HL-60 (cell line): ENCODE measurements around the gene IHH.

Source experiments
- DNase-seq, 2 experiments: peaks; one replicate each; pipeline ENCODE4 v3.0.0-alpha.2; 2010 to 2020; ENCODE audit warnings: low read depth in 1 of 2, low spot score in 1 of 2
- H3K27ac ChIP-seq: fragments of 250-450 bp; sonication (Bioruptor Pico); replicated peaks from 2 replicates; pipeline ENCODE4 v1.5.1; 2020; ENCODE audit warnings: mild to moderate bottlenecking, moderate library complexity
- H3K27me3 ChIP-seq: fragments of 250-450 bp; sonication (Bioruptor Pico); 2 replicates; pipeline ENCODE4 v1.5.1; 2021; ENCODE audit warnings: mild to moderate bottlenecking, moderate library complexity; ENCODE audit not compliant: insufficient read depth, poor library complexity, severe bottlenecking
- H3K4me3 ChIP-seq: replicated peaks from 2 replicates; pipeline ENCODE4 v1.5.1; 2011; ENCODE audit warnings: mild to moderate bottlenecking, control low read depth, low read length; ENCODE audit not compliant: insufficient read depth
- CTCF ChIP-seq: IDR thresholded peaks from one replicate; pipeline ENCODE4 v1.5.1; 2011; ENCODE audit warnings: low read length, control low read depth, inconsistent platforms; ENCODE audit not compliant: insufficient read depth
- GABPA ChIP-seq: IDR thresholded peaks from 2 replicates; pipeline ENCODE4 v1.6.1; 2012; ENCODE audit warnings: low read depth
- POLR2AphosphoS5 ChIP-seq: IDR thresholded peaks from 2 replicates; pipeline ENCODE4 v1.6.1; 2012; ENCODE audit warnings: low read depth
- REST ChIP-seq: IDR thresholded peaks from 2 replicates; pipeline ENCODE4 v1.6.1; 2012; ENCODE audit warnings: low read depth; ENCODE audit not compliant: insufficient replicate concordance
- SPI1 ChIP-seq: IDR thresholded peaks from 2 replicates; pipeline ENCODE4 v1.6.1; 2012; ENCODE audit warnings: low read depth, mild to moderate bottlenecking, borderline replicate concordance

Gene IHH

GRCh38 chr2:219016721-219017120 lies 44.0 kb downstream of the IHH start:
- H3K27ac ChIP-seq = no peak overlapping the region
- H3K27me3 ChIP-seq = peaks cover 2% of the 10 kb centered on the region
- TF ChIP-seq CTCF = no peak
- no peak for TF ChIP-seq REST
- TF ChIP-seq SPI1 = no peak
- TF ChIP-seq POLR2AphosphoS5 = no peak
- no peak for TF ChIP-seq GABPA
- H3K4me3 ChIP-seq = no peak overlapping the region
- DNase-seq = no peak

DNA sequence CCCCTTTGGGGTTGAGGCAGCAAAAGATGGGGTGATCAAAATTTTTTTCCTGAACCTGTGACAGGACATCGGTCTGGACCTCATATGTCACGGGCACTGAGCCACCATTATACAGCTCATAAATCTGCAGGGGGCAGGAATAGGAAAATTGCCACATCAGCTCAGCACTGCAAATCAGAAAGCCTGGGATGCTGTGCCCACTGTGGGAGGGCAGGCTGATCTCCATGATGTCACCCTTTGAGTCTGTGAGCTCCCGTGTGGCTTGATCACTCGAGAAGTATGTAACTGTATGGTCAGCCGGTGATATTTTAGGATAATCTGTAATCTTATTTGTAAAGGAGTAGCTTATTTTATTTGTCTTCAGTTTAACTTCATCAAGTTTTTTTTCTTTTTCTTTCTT lies 49.8 kb downstream of the IHH start:
- TF ChIP-seq REST = no peak
- TF ChIP-seq CTCF = no peak
- TF ChIP-seq GABPA = no peak
- no peak overlapping the region for H3K4me3 ChIP-seq
- H3K27me3 ChIP-seq = no peaks in the 10 kb centered on the region
- H3K27ac ChIP-seq = no peak overlapping the region
- no peak for DNase-seq

DNA sequence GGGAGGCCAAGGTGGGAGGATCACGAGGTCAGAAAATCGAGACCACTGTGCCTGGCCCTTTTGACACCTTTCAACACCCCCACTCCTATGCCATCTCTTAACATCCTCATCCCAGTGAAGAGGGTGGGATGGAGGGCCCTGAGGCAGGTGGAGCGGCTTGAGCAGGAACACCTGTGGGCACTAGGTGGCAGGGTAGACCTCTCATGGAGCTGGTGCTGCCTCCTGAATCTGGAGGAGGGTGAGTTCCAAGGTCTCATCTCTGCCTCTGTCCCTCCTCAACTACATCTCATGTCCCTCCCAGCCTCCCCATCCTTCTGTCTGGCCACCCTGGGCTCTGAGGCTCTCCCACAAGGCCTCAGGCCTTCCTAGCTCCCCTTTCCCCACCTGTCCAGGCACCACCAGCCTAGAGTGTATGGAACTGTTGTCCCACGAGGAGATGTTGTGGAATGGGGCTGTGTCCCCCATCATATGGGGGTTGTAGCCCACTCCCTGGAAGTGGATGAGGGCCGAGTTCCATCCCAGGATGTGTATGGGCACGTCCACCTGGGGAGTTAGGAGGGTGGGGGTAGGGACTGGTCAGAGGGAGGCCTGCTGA lies 50.5 kb downstream of the IHH start:
- Histone ChIP-seq H3K27me3 (no peaks in the 10 kb centered on the region), H3K4me3 (no peak overlapping the region), H3K27ac (no peak overlapping the region)
- TF ChIP-seq CTCF (peak; percentile 39), GABPA (no peak)
- DNase-seq = no peak

- no peaks in the 10 kb centered on the region for H3K27me3 ChIP-seq
- H3K4me3 ChIP-seq = no peak overlapping the region
- TF ChIP-seq GABPA (no peak), REST (no peak), CTCF (no peak), POLR2AphosphoS5 (no peak), SPI1 (no peak)
- DNase-seq = no peak
- H3K27ac ChIP-seq = no peak overlapping the region
These were observed 51.4 kb downstream of the IHH start for GRCh38 chr2:219009294-219009693.
